HCT116 (cell line): ENCODE data around the gene KLF2. TPM values are rescaled to one million over a fixed set of nuclear protein-coding genes. Genes with fewer than 3 reads are reported as not detected.

ENCODE experiments used
- ATAC-seq: fragments of 200-7000 bp; cut with Tn5 transposase; 2 replicates; pipeline ENCODE4 v1.9.1; 2020; ENCODE audit warnings: mild to moderate bottlenecking, moderate library complexity
- BruUV-seq: library from RNA; stranded (reverse); fragments of 400-500 nt; replicated peaks from 2 replicates; lab custom pipeline; 2021; lab: Mats Ljungman, UMichigan
- CTCF ChIA-PET: fragments of 300-600 bp; sonication (Branson Sonifier 250); formaldehyde crosslinking; loops from one replicate; lab custom pipeline; 2021; ENCODE audit warnings: antibody characterized with exemption; lab: Charles Lee
- POLR2A ChIA-PET: fragments of 300-600, 350-600 bp; sonication (Branson Sonifier 250); formaldehyde crosslinking; loops from one replicate; lab custom pipeline; 2021; ENCODE audit warnings: antibody characterized with exemption; lab: Charles Lee
- RAD21 ChIA-PET, 2 experiments: fragments of 300-600 bp; sonication (Branson Sonifier 250); formaldehyde crosslinking; loops; one replicate each; lab custom pipeline; 2023; ENCODE audit warnings: low total read pairs in 2 of 2; ENCODE audit not compliant: uncharacterized antibody in 2 of 2, unreplicated experiment in 2 of 2, low non-redundant PET in 1 of 2; lab: Charles Lee
- DNase-seq: peaks from one replicate; pipeline ENCODE4 v3.0.0-alpha.2; 2010; ENCODE audit warnings: low read depth, low spot score
- H2AFZ ChIP-seq: fragments of 200-600 bp; shearing (Covaris generic), sonication (generic); 2 replicates; pipeline ENCODE4 v1.6.1; 2017; ENCODE audit warnings: low read depth, mixed run types, mixed read lengths, antibody characterized with exemption, low read length; ENCODE audit not compliant: poor library complexity, severe bottlenecking
- H3K27ac ChIP-seq: 2 replicates; pipeline ENCODE4 v1.5.1; 2012; ENCODE audit warnings: low read depth, low read length
- H3K27me3 ChIP-seq: fragments of 200-600 bp; sonication (generic); 2 replicates; pipeline ENCODE4 v1.6.1; 2016; ENCODE audit warnings: mixed run types, low read length, mixed read lengths; ENCODE audit not compliant: insufficient read depth
- H3K36me3 ChIP-seq, 2 experiments: fragments of 200-500 bp in 1 of 2; fragments of 200-600 bp in 1 of 2; sonication (Bioruptor generic) in 1 of 2; sonication (generic) in 1 of 2; 2 replicates each; pipeline versions ENCODE4 v1.5.1 to v1.6.1; 2014 to 2016; ENCODE audit warnings: low read length in 2 of 2, inconsistent platforms in 1 of 2, mixed read lengths in 1 of 2, mixed run types in 1 of 2; ENCODE audit not compliant: insufficient read depth in 2 of 2, control insufficient read depth in 1 of 2
- H3K4me1 ChIP-seq, 2 experiments: fragments of 200-600 bp in 1 of 2; sonication (generic) in 1 of 2; 2 replicates each; pipeline versions ENCODE4 v1.5.1 to v1.6.1; 2012 to 2017; ENCODE audit warnings: low read length in 2 of 2, inconsistent platforms in 1 of 2, mild to moderate bottlenecking in 1 of 2, mixed read lengths in 1 of 2, mixed run types in 1 of 2, moderate library complexity in 1 of 2; ENCODE audit not compliant: insufficient read depth in 2 of 2, control insufficient read depth in 1 of 2
- H3K4me2 ChIP-seq: fragments of 200-600 bp; sonication (generic); 2 replicates; pipeline ENCODE4 v1.6.1; 2017; ENCODE audit warnings: mixed run types, low read length, mixed read lengths
- H3K4me3 ChIP-seq, 2 experiments: fragments of 200-600 bp in 1 of 2; sonication (generic) in 1 of 2; replicated peaks in 1 of 2; 2 replicates each; pipeline ENCODE4 v1.5.1; 2011 to 2016; ENCODE audit warnings: low read length in 2 of 2, control low read depth in 1 of 2, low read depth in 1 of 2, mild to moderate bottlenecking in 1 of 2, mixed read lengths in 1 of 2, mixed run types in 1 of 2
- H3K79me2 ChIP-seq: fragments of 200-600 bp; sonication (generic); 2 replicates; pipeline ENCODE4 v1.6.1; 2017; ENCODE audit warnings: mild to moderate bottlenecking, mixed run types, low read length, moderate library complexity, mixed read lengths; ENCODE audit not compliant: insufficient read depth
- H3K9ac ChIP-seq: fragments of 200-600 bp; sonication (generic); 2 replicates; pipeline ENCODE4 v1.6.1; 2016; ENCODE audit warnings: low read length, mixed read lengths
- H3K9me2 ChIP-seq: fragments of 200-600 bp; sonication (generic), shearing (Covaris generic); 2 replicates; pipeline ENCODE4 v1.6.1; 2017; ENCODE audit warnings: mixed run types, mild to moderate bottlenecking, moderate library complexity; ENCODE audit not compliant: insufficient read depth
- H3K9me3 ChIP-seq, 2 experiments: fragments of 200-500 bp in 1 of 2; fragments of 200-600 bp in 1 of 2; sonication (Bioruptor generic) in 1 of 2; sonication (generic) in 1 of 2; 2 replicates each; pipeline ENCODE4 v1.6.1; 2014 to 2017; ENCODE audit warnings: low read length in 2 of 2, mixed read lengths in 2 of 2, inconsistent platforms in 1 of 2, low read depth in 1 of 2, mild to moderate bottlenecking in 1 of 2, mixed run types in 1 of 2, moderate library complexity in 1 of 2; ENCODE audit not compliant: control insufficient read depth in 1 of 2, insufficient read depth in 1 of 2
- H4K20me1 ChIP-seq: fragments of 200-600 bp; sonication (generic), shearing (Covaris generic); 2 replicates; pipeline ENCODE4 v1.6.1; 2017; ENCODE audit warnings: mixed run types, mild to moderate bottlenecking, moderate library complexity; ENCODE audit not compliant: insufficient read depth
- ATF3 ChIP-seq: IDR thresholded peaks from 2 replicates; pipeline ENCODE4 v1.6.1; 2012
- EZH2 ChIP-seq: fragments of 200-600 bp; sonication (generic); IDR thresholded peaks from 2 replicates; pipeline ENCODE4 v1.6.1; 2017; ENCODE audit warnings: antibody characterized with exemption, mixed run types
- SIN3A ChIP-seq: IDR thresholded peaks from 2 replicates; pipeline ENCODE4 v1.6.1; 2012; ENCODE audit warnings: low read depth
- SRF ChIP-seq: IDR thresholded peaks from 2 replicates; pipeline ENCODE4 v1.6.1; 2012; ENCODE audit warnings: low read depth
- ZBTB33 ChIP-seq: IDR thresholded peaks from 2 replicates; pipeline ENCODE4 v1.6.1; 2011; ENCODE audit warnings: mild to moderate bottlenecking, low read length, moderate library complexity; ENCODE audit not compliant: insufficient replicate concordance; ENCODE audit errors: extremely low read depth
- ZNF274 ChIP-seq: fragments of 200-500 bp; sonication (Bioruptor generic); IDR thresholded peaks from 2 replicates; pipeline ENCODE4 v1.6.1; 2014; ENCODE audit warnings: mild to moderate bottlenecking, low read depth, low read length, inconsistent platforms
- intact Hi-C: fragments of 100-400 bp; cut with micrococcal nuclease; formaldehyde crosslinking; loops from 2 replicates; pipeline ENCODE4 v1.10.0; 2022
- total RNA-seq: library from RNA; stranded (reverse); gene quantifications from one replicate; pipeline ENCODE4 v1.2.1, GENCODE V29; 2021; ENCODE audit not compliant: unreplicated experiment

The KLF2 gene
- total RNA-seq, 1 experiment from 2014 or later: 39.4 TPM

- no TSS peak for BruUV-seq
- ATAC-seq (no peak), DNase-seq (no peak)
- Histone ChIP-seq H3K9ac (no peak overlapping the region), H3K4me3 (no peak overlapping the region), H4K20me1 (no peaks in the 10 kb centered on the region), H3K27me3 (no peaks in the 10 kb centered on the region), H3K9me3 (no peaks in the 10 kb centered on the region), H3K27ac (no peak overlapping the region), H3K4me1 (no peaks in the 10 kb centered on the region), H2AFZ (no peak overlapping the region), H3K9me2 (no peaks in the 10 kb centered on the region), H3K79me2 (no peaks in the 10 kb centered on the region), H3K4me2 (no peak overlapping the region)
- POLR2A ChIA-PET: interaction anchor here (1.4 kb wide), 1 partner anchor 38 kb away, joined by 3 read pairs; the partner anchor contains the start of gene KLF2
- intact Hi-C loops: no loop called here
- CTCF ChIA-PET: no interaction called here
- RAD21 ChIA-PET: no interaction called here
- TF ChIP-seq SRF (no peak), ATF3 (no peak), EZH2 (no peak), ZBTB33 (no peak), SIN3A (no peak), ZNF274 (no peak)
- TF ChIP-seq, all 23 proteins: peak for 0
- H3K36me3 ChIP-seq: no peaks in the 10 kb centered on the region
Measured at GRCh38 chr19:16285769-16286498, 38.7 kb upstream of the KLF2 start.
